Lower lobe of right lung (tissue), 2 donors: ENCODE results near the gene PTMS. TPM values are rescaled to one million over a fixed set of nuclear protein-coding genes. Genes with fewer than 3 reads are reported as not detected.

Experiments
- ATAC-seq, 2 donors: fragments of 200-7000 bp; cut with Tn5 transposase; one replicate each; pipeline ENCODE4 v1.9.1; 2020 to 2022; ENCODE audit warnings: mild to moderate bottlenecking in 2 of 2, moderate library complexity in 2 of 2
- DNase-seq: peaks from one replicate; pipeline ENCODE4 v3.0.0-alpha.2; 2020
- H3K27ac ChIP-seq: fragments of 200-600 bp; one replicate; pipeline ENCODE4 v1.8.0; 2022
- H3K27me3 ChIP-seq: fragments of 200-600 bp; one replicate; pipeline ENCODE4 v1.8.0; 2022; ENCODE audit warnings: low read depth
- H3K36me3 ChIP-seq: fragments of 200-600 bp; one replicate; pipeline ENCODE4 v1.8.0; 2022; ENCODE audit warnings: mild to moderate bottlenecking
- H3K4me1 ChIP-seq: fragments of 200-600 bp; one replicate; pipeline ENCODE4 v1.8.0; 2022
- H3K4me3 ChIP-seq: fragments of 200-600 bp; one replicate; pipeline ENCODE4 v1.8.0; 2022; ENCODE audit warnings: mild to moderate bottlenecking
- H3K9me3 ChIP-seq: fragments of 200-600 bp; one replicate; pipeline ENCODE4 v1.8.0; 2022
- intact Hi-C: fragments of 100-400 bp; cut with DNase I; formaldehyde crosslinking; loops from one replicate; pipeline ENCODE4 v1.11.0; 2022
- total RNA-seq: library from RNA; stranded (reverse); fragmentation: NEBNext Ultra II Directional; extraction: Animal tissue kit (Norgen Biotek cat#: 25700); gene quantifications from one replicate; pipeline ENCODE4 v1.2.1, GENCODE V29; 2021
- TF ChIP-seq, protein P1 (sequence below): fragments of 200-600 bp; IDR thresholded peaks from one replicate; pipeline ENCODE4 v1.8.0; 2022; ENCODE audit warnings: antibody characterized with exemption, mild to moderate bottlenecking
- donor health status: DM: no; HTN: yes; CAD: no; lungs with severe emphysema.

The PTMS gene
- total RNA-seq, 1 donor from 2014 or later: 267 TPM

- TF ChIP-seq, protein P1, sequence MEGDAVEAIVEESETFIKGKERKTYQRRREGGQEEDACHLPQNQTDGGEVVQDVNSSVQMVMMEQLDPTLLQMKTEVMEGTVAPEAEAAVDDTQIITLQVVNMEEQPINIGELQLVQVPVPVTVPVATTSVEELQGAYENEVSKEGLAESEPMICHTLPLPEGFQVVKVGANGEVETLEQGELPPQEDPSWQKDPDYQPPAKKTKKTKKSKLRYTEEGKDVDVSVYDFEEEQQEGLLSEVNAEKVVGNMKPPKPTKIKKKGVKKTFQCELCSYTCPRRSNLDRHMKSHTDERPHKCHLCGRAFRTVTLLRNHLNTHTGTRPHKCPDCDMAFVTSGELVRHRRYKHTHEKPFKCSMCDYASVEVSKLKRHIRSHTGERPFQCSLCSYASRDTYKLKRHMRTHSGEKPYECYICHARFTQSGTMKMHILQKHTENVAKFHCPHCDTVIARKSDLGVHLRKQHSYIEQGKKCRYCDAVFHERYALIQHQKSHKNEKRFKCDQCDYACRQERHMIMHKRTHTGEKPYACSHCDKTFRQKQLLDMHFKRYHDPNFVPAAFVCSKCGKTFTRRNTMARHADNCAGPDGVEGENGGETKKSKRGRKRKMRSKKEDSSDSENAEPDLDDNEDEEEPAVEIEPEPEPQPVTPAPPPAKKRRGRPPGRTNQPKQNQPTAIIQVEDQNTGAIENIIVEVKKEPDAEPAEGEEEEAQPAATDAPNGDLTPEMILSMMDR: no peak
- Histone ChIP-seq H3K4me3 (peak within 1 kb of the TSS; percentile 55), H3K9me3 (no peaks in the 10 kb centered on the region), H3K27ac (peak within 1 kb of the TSS; percentile 82), H3K36me3 (no peaks in the 10 kb centered on the region), H3K27me3 (no peaks in the 10 kb centered on the region), H3K4me1 (peaks cover 47% of the 10 kb centered on the region)
- peak; percentile 85 for DNase-seq
- ATAC-seq: peak; percentile 75 to 83
- intact Hi-C loops: loop anchor here (10.0 kb wide), 1 partner anchor 54 kb away; no protein-coding TSS in a partner anchor
Measured at GRCh38 chr12:6788972-6789924, 23.1 kb downstream of the PTMS start, which contains the start of gene CD4. CD4 (plus strand) TSS chr12:6789528; CDS start chr12:6800139, 10,611 bp downstream.

GRCh38 chr12:6790496-6791150, 24.5 kb downstream of the PTMS start:
- Histone ChIP-seq H3K4me1 (peaks cover 43% of the 10 kb centered on the region), H3K9me3 (no peaks in the 10 kb centered on the region), H3K27me3 (no peaks in the 10 kb centered on the region), H3K4me3 (peak overlapping the region; percentile 55), H3K36me3 (peaks cover 4% of the 10 kb centered on the region), H3K27ac (peak overlapping the region; percentile 82)
- intact Hi-C loops: no loop called here
- DNase-seq (no peak), ATAC-seq (peak in 1 of 2 donors; percentile 17)
- TF ChIP-seq, protein P1: no peak

GRCh38 chr12:6791931-6792520, 25.9 kb downstream of the PTMS start:
- intact Hi-C loops: no loop called here
- no peaks in the 10 kb centered on the region for H3K27me3 ChIP-seq
- H3K4me3 ChIP-seq: peak overlapping the region; percentile 55
- TF ChIP-seq, protein P1: no peak
- H3K27ac ChIP-seq: peak overlapping the region; percentile 73
- H3K9me3 ChIP-seq: no peaks in the 10 kb centered on the region
- H3K36me3 ChIP-seq: peaks cover 15% of the 10 kb centered on the region
- ATAC-seq (peak in 1 of 2 donors; percentile 7), DNase-seq (no peak)
- peaks cover 43% of the 10 kb centered on the region for H3K4me1 ChIP-seq

DNA sequence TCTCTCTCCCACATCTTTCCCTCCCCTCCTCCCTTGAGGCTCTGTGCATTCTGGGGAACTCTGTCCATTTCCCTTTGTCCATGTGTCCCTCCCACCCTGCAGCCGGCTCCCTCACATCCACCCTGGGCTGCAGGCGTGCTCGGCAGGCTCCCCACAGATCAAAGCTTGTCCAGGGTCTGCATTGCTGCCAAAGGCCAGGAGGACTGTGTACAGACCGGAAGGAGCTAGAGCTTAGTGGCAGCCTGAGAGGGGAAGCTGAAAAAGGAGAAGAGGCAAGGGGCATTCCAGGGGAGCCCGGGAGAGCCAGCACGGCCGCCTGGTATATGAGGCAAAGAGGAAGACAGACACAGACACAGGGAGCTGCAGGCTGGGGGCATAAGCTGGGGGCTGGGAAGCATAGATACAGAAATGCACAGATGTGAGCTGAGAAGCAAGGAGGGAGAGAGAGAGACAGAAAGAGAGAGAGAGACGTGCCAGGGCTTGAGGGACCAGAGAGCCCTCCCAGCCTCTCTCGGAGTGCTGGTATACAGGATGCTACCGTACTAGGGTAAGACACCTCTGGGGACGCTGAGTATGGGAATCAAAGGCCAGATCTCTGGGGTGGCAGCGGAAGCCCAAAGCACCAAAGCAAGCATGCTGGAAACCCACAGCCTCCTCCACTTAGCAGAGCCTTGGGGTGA, 26.5 kb downstream of the PTMS start:
- no peaks in the 10 kb centered on the region for H3K27me3 ChIP-seq
- TF ChIP-seq, protein P1: no peak
- DNase-seq: peak; percentile 71
- peak overlapping the region; percentile 55 for H3K4me3 ChIP-seq
- H3K4me1 ChIP-seq: peaks cover 38% of the 10 kb centered on the region
- peaks cover 15% of the 10 kb centered on the region for H3K36me3 ChIP-seq
- intact Hi-C loops: no loop called here
- peak overlapping the region; percentile 73 for H3K27ac ChIP-seq
- peak; percentile 61 to 80 for ATAC-seq
- H3K9me3 ChIP-seq: no peaks in the 10 kb centered on the region

- H3K36me3 ChIP-seq: peaks cover 28% of the 10 kb centered on the region
- ATAC-seq: no peak
Measured at GRCh38 chr12:6795088-6795487, 28.9 kb downstream of the PTMS start.

More at GRCh38 chr12:6795088-6795487, 28.9 kb downstream of the PTMS start:
- H3K4me1 ChIP-seq: peaks cover 29% of the 10 kb centered on the region
- H3K27me3 ChIP-seq: no peaks in the 10 kb centered on the region
- TF ChIP-seq, protein P1: no peak
- H3K9me3 ChIP-seq: no peaks in the 10 kb centered on the region
- no peak for DNase-seq
- intact Hi-C loops: no loop called here
- H3K27ac ChIP-seq: no peak overlapping the region
- no peak overlapping the region for H3K4me3 ChIP-seq
